HepG2 (cell line): Measurements from ENCODE around the gene AP4S1. TPM values are rescaled to one million over a fixed set of nuclear protein-coding genes. Genes with fewer than 3 reads are reported as not detected.

Source experiments
- AHR ChIP-seq: IDR thresholded peaks from 2 replicates; pipeline ENCODE4 v1.6.1; 2018; ENCODE audit warnings: missing genetic modification reagents, missing compliant biosample characterization
- ATF3 ChIP-seq: sonication (generic); formaldehyde crosslinking; IDR thresholded peaks from 2 replicates; pipeline ENCODE4 v1.4.0; 2020; ENCODE audit warnings: missing genetic modification reagents
- DRAP1 ChIP-seq: IDR thresholded peaks from 2 replicates; pipeline ENCODE4 v1.6.1; 2016; ENCODE audit warnings: missing genetic modification reagents, missing compliant biosample characterization
- ERF ChIP-seq: IDR thresholded peaks from 2 replicates; pipeline ENCODE4 v1.6.1; 2018; ENCODE audit warnings: missing biosample characterization, missing genetic modification reagents
- FOXJ3 ChIP-seq: sonication (generic); formaldehyde crosslinking; IDR thresholded peaks from 2 replicates; pipeline ENCODE4 v1.4.0; 2020; ENCODE audit warnings: missing genetic modification reagents, mild to moderate bottlenecking, borderline replicate concordance
- FOXK1 ChIP-seq: sonication (generic); formaldehyde crosslinking; IDR thresholded peaks from 2 replicates; pipeline ENCODE4 v1.4.0; 2020; ENCODE audit warnings: low read depth, missing genetic modification reagents, borderline replicate concordance
- FOXM1 ChIP-seq: sonication (generic); formaldehyde crosslinking; IDR thresholded peaks from 2 replicates; pipeline ENCODE4 v1.5.0; 2020; ENCODE audit warnings: missing genetic modification reagents
- HNF1B ChIP-seq: sonication (generic); formaldehyde crosslinking; IDR thresholded peaks from 2 replicates; pipeline ENCODE4 v1.5.1; 2020; ENCODE audit warnings: mild to moderate bottlenecking, moderate library complexity, missing genetic modification reagents
- HOMEZ ChIP-seq: IDR thresholded peaks from 2 replicates; pipeline ENCODE4 v1.6.1; 2016; ENCODE audit warnings: low read depth
- KDM6A ChIP-seq: IDR thresholded peaks from 2 replicates; pipeline ENCODE4 v1.6.1; 2016; ENCODE audit warnings: low read depth
- MTF2 ChIP-seq: sonication (generic); formaldehyde crosslinking; IDR thresholded peaks from 2 replicates; pipeline ENCODE4 v1.5.0; 2020; ENCODE audit warnings: missing genetic modification reagents, borderline replicate concordance
- NFIC ChIP-seq: IDR thresholded peaks from 2 replicates; pipeline ENCODE4 v1.6.1; 2012; ENCODE audit warnings: mild to moderate bottlenecking, low read length, inconsistent platforms
- RXRB ChIP-seq: IDR thresholded peaks from 2 replicates; pipeline ENCODE4 v1.6.1; 2016; ENCODE audit warnings: borderline replicate concordance, missing genetic modification reagents, missing compliant biosample characterization
- TBX3 ChIP-seq: fragments of 450-650 bp; IDR thresholded peaks from 2 replicates; pipeline ENCODE4 v1.6.1; 2017; ENCODE audit warnings: antibody characterized with exemption, mild to moderate bottlenecking, inconsistent platforms, borderline replicate concordance
- YY1 ChIP-seq: IDR thresholded peaks from 2 replicates; pipeline ENCODE4 v1.6.1; 2011; ENCODE audit warnings: low read length, low read depth, moderate library complexity, mild to moderate bottlenecking; ENCODE audit not compliant: insufficient read depth, insufficient replicate concordance
- ZNF326 ChIP-seq: sonication (generic); formaldehyde crosslinking; IDR thresholded peaks from 2 replicates; pipeline ENCODE4 v1.4.0; 2020; ENCODE audit warnings: missing genetic modification reagents, borderline replicate concordance
- ZNF414 ChIP-seq: sonication (generic); formaldehyde crosslinking; IDR thresholded peaks from 2 replicates; pipeline ENCODE4 v1.5.0; 2020; ENCODE audit warnings: missing genetic modification reagents
- ZNF484 ChIP-seq: sonication (generic); formaldehyde crosslinking; IDR thresholded peaks from 2 replicates; pipeline ENCODE4 v1.5.1; 2020; ENCODE audit warnings: mild to moderate bottlenecking, low read depth, missing genetic modification reagents, borderline replicate concordance
- ZNF703 ChIP-seq: sonication (generic); formaldehyde crosslinking; IDR thresholded peaks from 2 replicates; pipeline ENCODE4 v1.5.1; 2020; ENCODE audit warnings: missing genetic modification reagents, mild to moderate bottlenecking, moderate library complexity, borderline replicate concordance
- ZNF710 ChIP-seq: sonication (generic); formaldehyde crosslinking; IDR thresholded peaks from 2 replicates; pipeline ENCODE4 v1.5.0; 2020; ENCODE audit warnings: mild to moderate bottlenecking, missing genetic modification reagents, borderline replicate concordance
- polyA plus RNA-seq, 8 experiments: library from polyadenylated mRNA; depleted of rRNA in 3 of 8; stranded (reverse) in 7 of 8; unstranded in 1 of 8; fragments of >200 nt; fragmentation: Illumina TruSeq in 4 of 8; extraction: Trizol in 4 of 8; gene quantifications; 2 replicates each; pipeline versions ENCODE4 v1.2.1 to v1.2.3, GENCODE V29; 2011 to 2016; ENCODE audit warnings: low read depth in 4 of 8, missing spikeins in 1 of 8, mixed read lengths in 1 of 8; ENCODE audit not compliant: insufficient read depth in 1 of 8
- total RNA-seq, 5 experiments: library from RNA; depleted of rRNA; stranded (reverse); fragments of >200 nt; fragmentation: Illumina TruSeq; extraction: Trizol; gene quantifications; 2 replicates each; pipeline ENCODE4 v1.2.3, GENCODE V29; 2016; ENCODE audit warnings: low read depth in 1 of 5

Gene AP4S1
- total and polyA plus RNA-seq, 2 of the 13 experiments (the other 11 are each of a cell fraction or from before 2014, with no cell fraction given), result 3.9 to 21.1 TPM

GRCh38 chr14:31090883-31091764, 65.7 kb downstream of the AP4S1 start (continued):
- TF ChIP-seq TBX3, result no peak
- TF ChIP-seq YY1, result no peak
- TF ChIP-seq FOXJ3 (CRISPR knock-in tag), result peak; percentile 42
- no peak for TF ChIP-seq FOXM1 (CRISPR knock-in tag)
- 0 out of 2 replicates have a peak, but pooled peaks have one; percentile 63 for TF ChIP-seq ZNF710 (CRISPR knock-in tag)
- no peak for TF ChIP-seq MTF2
- no peak for TF ChIP-seq ZNF484
- peak; percentile 22 for TF ChIP-seq ERF (CRISPR knock-in tag)
- no peak for TF ChIP-seq KDM6A
- peak; percentile 11; the same call in 1 of the 2 replicates for TF ChIP-seq HNF1B (CRISPR knock-in tag)
- peak; percentile 91 for TF ChIP-seq ZNF414
- peak; percentile 58; the same call in 1 of the 2 replicates for TF ChIP-seq ATF3 (CRISPR knock-in tag)
- TF ChIP-seq ZNF703, result no peak
- TF ChIP-seq RXRB (CRISPR knock-in tag), result peak; percentile 100
- TF ChIP-seq FOXK1 (CRISPR knock-in tag), result peak; percentile 95; the same call in 1 of the 2 replicates
- no peak for TF ChIP-seq ZNF326 (CRISPR knock-in tag)
- no peak; the same call in 1 of the 2 replicates for TF ChIP-seq AHR (CRISPR knock-in tag)
- TF ChIP-seq HOMEZ, result peak; percentile 96; the same call in 1 of the 2 replicates
- peak; percentile 71; the same call in 1 of the 2 replicates for TF ChIP-seq NFIC
- TF ChIP-seq DRAP1 (CRISPR knock-in tag), result 0 out of 2 replicates have a peak, but pooled peaks have one; percentile 21
